KMS-11 (cell line): ENCODE data around the gene CPPED1.

Source experiments
- H2AFZ ChIP-seq: fragments of 200-600 bp; sonication (generic); 2 replicates; pipeline ENCODE4 v1.6.1; 2016; ENCODE audit warnings: antibody characterized with exemption, mixed run types, low read depth
- H3K27ac ChIP-seq: fragments of 200-600 bp; sonication (generic); 2 replicates; pipeline ENCODE4 v1.6.1; 2016; ENCODE audit warnings: mild to moderate bottlenecking, mixed run types
- H3K27me3 ChIP-seq: fragments of 200-600 bp; sonication (generic); 2 replicates; pipeline ENCODE4 v1.6.1; 2017; ENCODE audit warnings: mild to moderate bottlenecking, low read depth, mixed run types, moderate library complexity; ENCODE audit not compliant: insufficient read depth
- H3K36me3 ChIP-seq: fragments of 200-600 bp; sonication (generic); 2 replicates; pipeline ENCODE4 v1.6.1; 2017; ENCODE audit warnings: mild to moderate bottlenecking, mixed run types; ENCODE audit not compliant: insufficient read depth
- H3K4me1 ChIP-seq: fragments of 200-600 bp; sonication (generic); 2 replicates; pipeline ENCODE4 v1.6.1; 2016; ENCODE audit warnings: mild to moderate bottlenecking, low read depth, mixed run types; ENCODE audit not compliant: poor library complexity, severe bottlenecking
- H3K4me2 ChIP-seq: fragments of 200-600 bp; sonication (generic); 2 replicates; pipeline ENCODE4 v1.7.0; 2016; ENCODE audit warnings: mild to moderate bottlenecking, mixed run types
- H3K4me3 ChIP-seq: fragments of 200-600 bp; sonication (generic); IDR thresholded peaks from 2 replicates; pipeline ENCODE4 v1.6.1; 2017; ENCODE audit warnings: low read depth, low read length, mixed read lengths; ENCODE audit not compliant: insufficient read depth
- H3K79me2 ChIP-seq: fragments of 200-600 bp; sonication (generic); 2 replicates; pipeline ENCODE4 v1.6.1; 2016; ENCODE audit warnings: low read depth, mixed run types; ENCODE audit not compliant: insufficient read depth
- H3K9ac ChIP-seq: fragments of 200-600 bp; sonication (generic); 2 replicates; pipeline ENCODE4 v1.6.1; 2016; ENCODE audit warnings: mild to moderate bottlenecking, mixed run types
- H4K20me1 ChIP-seq: fragments of 200-600 bp; sonication (generic); 2 replicates; pipeline ENCODE4 v1.6.1; 2016; ENCODE audit warnings: mild to moderate bottlenecking, mixed run types; ENCODE audit not compliant: insufficient read depth
- CTCF ChIP-seq: fragments of 200-600 bp; sonication (generic); conservative IDR thresholded peaks from 2 replicates; pipeline ENCODE4 v1.6.1; 2017; ENCODE audit warnings: low read depth, mild to moderate bottlenecking, antibody characterized with exemption, low read length, moderate library complexity, mixed read lengths

Gene CPPED1

GRCh38 chr16:12672986-12673385 is 130.7 kb downstream of the CPPED1 start:
- TF ChIP-seq CTCF = no peak
- Histone ChIP-seq H4K20me1 (no peaks in the 10 kb centered on the region), H2AFZ (no peak overlapping the region), H3K27ac (no peak overlapping the region), H3K36me3 (no peaks in the 10 kb centered on the region), H3K4me1 (no peaks in the 10 kb centered on the region), H3K79me2 (no peaks in the 10 kb centered on the region), H3K9ac (no peak overlapping the region), H3K4me3 (no peak overlapping the region), H3K4me2 (no peak overlapping the region), H3K27me3 (no peaks in the 10 kb centered on the region)

GRCh38 chr16:12669908-12670307 is 133.8 kb downstream of the CPPED1 start:
- Histone ChIP-seq H3K79me2 (no peaks in the 10 kb centered on the region), H3K4me2 (no peak overlapping the region), H3K27me3 (no peaks in the 10 kb centered on the region), H3K27ac (no peak overlapping the region), H3K9ac (no peak overlapping the region), H3K36me3 (no peaks in the 10 kb centered on the region), H4K20me1 (no peaks in the 10 kb centered on the region), H3K4me3 (no peak overlapping the region), H3K4me1 (no peaks in the 10 kb centered on the region), H2AFZ (no peak overlapping the region)
- no peak for TF ChIP-seq CTCF

GRCh38 chr16:12667909-12668308 is 135.8 kb downstream of the CPPED1 start:
- Histone ChIP-seq H3K27ac (no peak overlapping the region), H3K79me2 (no peaks in the 10 kb centered on the region), H3K4me2 (no peak overlapping the region), H4K20me1 (no peaks in the 10 kb centered on the region), H3K36me3 (no peaks in the 10 kb centered on the region), H3K4me1 (no peaks in the 10 kb centered on the region), H3K4me3 (no peak overlapping the region), H2AFZ (no peak overlapping the region), H3K27me3 (no peaks in the 10 kb centered on the region), H3K9ac (no peak overlapping the region)
- no peak for TF ChIP-seq CTCF

GRCh38 chr16:12664164-12664733 is 139.4 kb downstream of the CPPED1 start:
- H2AFZ ChIP-seq = no peak overlapping the region
- no peaks in the 10 kb centered on the region for H3K4me1 ChIP-seq
- no peak overlapping the region for H3K4me3 ChIP-seq
- no peak overlapping the region for H3K27ac ChIP-seq
- no peaks in the 10 kb centered on the region for H4K20me1 ChIP-seq
- H3K4me2 ChIP-seq = no peak overlapping the region
- no peaks in the 10 kb centered on the region for H3K79me2 ChIP-seq
- no peaks in the 10 kb centered on the region for H3K27me3 ChIP-seq
- H3K9ac ChIP-seq = no peak overlapping the region
- H3K36me3 ChIP-seq = no peaks in the 10 kb centered on the region
- no peak for TF ChIP-seq CTCF
